GM19240 (cell line): ENCODE data around the gene PPIL6.

Experiments used
- DNase-seq: peaks from one replicate; pipeline ENCODE4 v3.0.0; 2011; ENCODE audit warnings: low spot score; ENCODE audit not compliant: insufficient read length

The PPIL6 gene

GRCh38 chr6:109363753-109364152, 76.7 kb downstream of the PPIL6 start:
- DNase-seq: no peak

DNA sequence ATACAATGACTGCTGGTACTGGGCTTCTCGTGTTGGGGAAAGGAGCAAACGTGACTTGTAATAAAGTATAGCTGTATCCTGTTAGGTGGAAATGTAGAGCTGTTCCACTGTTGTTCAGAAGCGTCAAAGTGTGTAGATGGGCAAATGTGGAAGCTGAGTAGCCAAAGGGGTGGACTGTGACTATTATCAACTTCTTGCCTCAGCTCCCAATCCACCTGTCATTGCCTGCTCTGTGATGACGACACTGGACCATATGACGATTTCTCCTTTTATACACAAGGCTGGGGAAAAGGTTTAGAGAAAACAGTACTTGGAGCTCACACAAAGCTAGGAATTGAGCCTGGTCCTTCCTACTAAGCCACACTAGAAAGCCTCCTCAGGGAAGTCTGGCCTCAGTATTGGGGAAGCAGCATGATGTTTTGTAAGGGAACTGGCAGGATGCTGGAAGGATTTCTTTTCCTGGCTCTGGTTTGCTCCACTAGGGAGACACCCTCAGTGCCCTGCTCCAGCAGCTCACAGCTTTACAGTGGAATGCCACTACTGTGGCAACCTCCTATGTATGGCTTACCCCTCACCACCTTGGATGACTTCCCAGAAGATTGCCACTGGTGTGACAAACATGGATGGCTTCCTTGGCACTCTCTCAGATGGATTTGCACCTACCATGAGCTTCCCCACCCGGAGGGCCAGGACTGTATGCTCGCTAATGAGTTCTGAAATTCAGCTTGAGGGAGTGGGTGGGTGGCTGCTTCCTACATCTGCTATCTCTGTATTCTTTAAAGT, 78.1 kb downstream of the PPIL6 start:
- no peak for DNase-seq

DNA sequence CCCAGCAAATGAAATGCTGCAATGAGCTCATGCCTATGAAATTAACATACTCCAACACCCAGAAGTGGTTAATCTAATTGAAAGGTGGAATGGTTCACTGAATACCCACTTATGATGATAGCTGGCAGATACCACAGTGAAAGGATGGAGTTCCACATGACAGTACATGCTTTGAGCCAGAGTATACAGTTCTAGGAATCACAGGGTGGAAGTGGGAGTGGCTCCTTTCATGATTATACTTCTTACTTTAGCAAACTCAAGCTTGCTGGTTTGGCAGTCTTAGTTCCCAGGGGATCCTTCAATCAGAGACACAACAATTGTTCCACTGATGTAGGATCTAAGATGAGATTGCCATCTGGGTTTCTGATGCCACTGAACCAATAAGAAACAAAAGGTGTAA, 79.6 kb downstream of the PPIL6 start:
- DNase-seq: no peak

DNA sequence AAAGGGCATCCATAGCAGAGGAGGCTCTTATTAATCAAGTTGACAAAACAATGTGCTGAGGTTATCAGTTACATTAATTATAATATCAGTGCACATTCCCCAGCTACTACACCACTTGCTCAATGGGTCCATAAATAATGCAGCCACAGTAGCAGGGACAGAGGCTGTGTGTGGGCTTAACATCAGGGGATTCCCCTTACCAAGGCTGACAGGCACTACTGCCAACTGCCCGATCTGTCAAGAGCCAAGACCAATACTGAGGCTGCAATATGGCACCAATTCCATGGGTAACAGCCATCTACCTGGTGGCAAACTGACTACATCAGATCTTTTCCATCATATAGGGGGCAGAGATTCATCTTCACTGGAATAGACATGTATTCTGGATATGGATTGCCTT, 80.1 kb downstream of the PPIL6 start:
- DNase-seq: no peak

- DNase-seq: no peak
Observed at GRCh38 chr6:109359248-109359647, 81.2 kb downstream of the PPIL6 start.

DNA sequence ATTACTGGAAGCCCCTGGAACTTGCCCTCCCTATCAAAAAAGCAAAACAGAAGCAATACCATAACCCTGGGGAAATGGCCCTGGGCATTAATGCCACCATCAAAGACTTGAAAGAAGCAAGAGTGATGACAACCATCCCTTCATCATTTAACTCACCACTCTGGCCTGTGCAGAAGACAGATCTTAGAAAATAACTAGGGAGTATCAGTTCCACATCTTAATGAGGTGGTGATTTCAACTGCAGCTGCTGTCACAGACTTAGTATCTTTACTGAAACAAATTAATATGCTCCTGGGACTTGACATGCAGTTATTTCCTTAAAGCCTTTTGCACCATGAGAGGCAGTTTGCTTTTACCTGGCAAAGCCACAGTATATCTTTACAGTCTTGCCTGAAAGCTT, 82.2 kb downstream of the PPIL6 start:
- DNase-seq: no peak

- no peak for DNase-seq
Observed at GRCh38 chr6:109356237-109356636, 84.2 kb downstream of the PPIL6 start.

DNA sequence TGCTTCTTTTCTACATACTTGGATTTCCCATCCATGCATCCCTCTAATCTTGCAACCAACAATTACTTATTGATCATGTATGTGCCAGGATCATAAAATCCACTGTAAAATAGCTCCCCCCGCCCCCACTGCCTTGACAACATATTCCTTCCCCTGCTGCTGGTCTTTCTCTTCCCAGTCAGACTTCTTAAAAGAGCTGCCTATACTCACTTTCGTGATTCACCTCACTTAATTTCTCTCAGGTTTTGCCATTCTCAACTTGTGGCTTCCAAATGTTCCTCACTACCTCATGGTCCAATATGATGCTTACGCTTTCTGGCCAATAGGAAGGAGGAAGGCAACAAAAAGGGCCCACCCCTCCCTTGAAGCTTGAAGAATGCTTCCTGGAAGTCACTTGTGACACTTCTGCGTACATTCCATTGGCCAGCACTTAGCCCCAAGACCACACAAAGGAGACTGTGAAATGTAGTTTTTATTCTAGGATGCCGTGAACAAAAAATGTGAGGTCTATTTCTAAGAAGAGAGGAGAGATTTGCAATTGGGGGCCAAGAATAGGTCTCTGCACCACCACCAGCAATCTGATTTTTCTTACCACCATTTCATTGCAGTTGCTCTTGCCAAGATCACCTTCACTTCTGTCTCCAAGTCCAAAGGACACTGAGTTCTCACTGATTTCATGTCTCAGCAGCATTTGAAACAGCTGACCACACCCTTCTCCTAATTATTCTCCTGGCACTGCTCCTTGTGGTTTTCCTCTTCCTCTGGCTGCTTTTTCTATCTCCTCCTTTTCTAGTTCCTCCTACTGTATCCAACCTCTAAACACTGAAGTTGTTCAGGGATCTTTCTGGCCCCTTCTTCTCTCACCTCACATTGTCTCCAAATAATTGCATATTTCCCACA, 88.9 kb downstream of the PPIL6 start:
- DNase-seq: no peak

GRCh38 chr6:109349419-109349987, 90.9 kb downstream of the PPIL6 start:
- no peak for DNase-seq

DNA sequence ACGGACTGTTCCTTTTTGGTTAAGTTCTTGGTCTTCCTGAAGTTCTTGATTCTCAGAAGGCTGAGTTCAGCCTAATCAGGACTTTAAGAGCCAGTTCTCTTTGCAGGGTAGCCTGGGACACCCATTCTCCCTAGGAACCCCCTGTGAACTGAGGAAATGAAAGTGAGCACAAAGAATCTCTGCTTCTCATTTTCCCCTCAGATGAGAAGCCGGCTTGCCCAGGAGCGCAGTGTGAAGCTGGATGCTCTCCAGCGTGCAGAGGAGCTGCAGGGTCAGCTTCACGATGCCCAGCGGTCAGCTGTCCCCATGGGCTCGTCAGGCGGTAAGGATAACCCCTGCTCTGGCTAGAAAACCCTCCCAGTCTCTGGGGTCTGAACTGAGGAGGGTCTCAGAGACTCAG, 92.2 kb downstream of the PPIL6 start:
- no peak for DNase-seq

- no peak for DNase-seq
Observed at GRCh38 chr6:109347779-109348178, 92.6 kb downstream of the PPIL6 start.

DNA sequence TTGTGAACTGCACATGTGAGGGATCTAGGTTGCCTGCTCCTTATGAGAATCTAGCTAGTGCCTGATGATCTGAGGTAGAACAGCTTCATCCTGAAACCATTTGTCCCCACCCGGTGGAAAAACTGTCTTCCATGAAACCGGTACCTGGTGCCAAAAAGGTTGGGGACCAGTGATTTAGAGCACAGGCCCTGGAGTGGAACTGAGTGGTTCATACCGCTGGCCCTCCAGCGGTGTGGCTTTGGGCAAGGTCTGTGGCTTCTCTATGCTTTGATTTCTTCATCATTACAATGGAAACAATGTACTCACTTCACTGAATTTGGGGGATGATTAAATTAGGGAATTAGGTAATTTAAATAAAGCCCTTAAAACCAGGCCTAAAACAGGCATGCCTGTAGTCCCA, 94.4 kb downstream of the PPIL6 start:
- no peak for DNase-seq

GRCh38 chr6:109344226-109344625, 96.2 kb downstream of the PPIL6 start:
- no peak for DNase-seq

DNA sequence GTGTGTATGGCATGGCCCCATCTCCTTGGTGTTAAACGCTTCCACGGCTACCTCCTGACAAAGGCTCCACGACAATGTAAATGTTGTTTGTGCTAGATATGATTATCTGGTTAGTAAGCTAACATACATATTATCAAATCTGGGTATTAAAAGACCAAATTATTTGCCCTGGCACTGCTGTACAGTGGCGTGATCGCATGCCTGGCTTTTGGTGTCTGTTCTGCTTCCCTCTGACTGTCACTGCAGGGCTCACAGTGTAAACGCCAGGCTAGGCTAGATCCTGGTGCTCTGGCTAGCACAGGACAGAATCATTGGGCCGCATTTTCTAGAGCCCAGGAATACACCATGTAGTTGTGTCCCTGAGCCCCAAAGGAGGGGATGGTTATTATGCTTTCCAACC, 96.9 kb downstream of the PPIL6 start:
- DNase-seq: no peak

DNA sequence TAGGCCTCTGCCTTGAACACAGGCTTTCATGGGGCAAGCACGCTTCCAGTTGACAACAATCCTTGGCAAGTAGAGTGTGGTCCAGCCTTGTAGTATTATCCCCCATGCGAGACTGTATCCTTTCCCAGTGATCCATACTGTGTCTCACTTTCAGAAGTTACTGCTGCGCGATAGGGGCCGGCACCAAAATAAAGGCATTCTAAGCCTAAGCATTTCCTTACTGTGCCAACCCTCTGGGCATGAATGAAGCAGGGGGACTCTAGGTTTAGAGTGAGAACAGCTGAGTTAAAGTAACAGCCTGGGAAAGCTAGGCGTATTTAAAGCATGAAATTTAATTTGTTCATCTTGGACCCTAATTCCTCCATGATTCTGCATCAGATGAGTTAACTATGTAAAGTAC, 97.5 kb downstream of the PPIL6 start:
- no peak for DNase-seq

GRCh38 chr6:109342506-109342905, 97.9 kb downstream of the PPIL6 start:
- DNase-seq: no peak

DNA sequence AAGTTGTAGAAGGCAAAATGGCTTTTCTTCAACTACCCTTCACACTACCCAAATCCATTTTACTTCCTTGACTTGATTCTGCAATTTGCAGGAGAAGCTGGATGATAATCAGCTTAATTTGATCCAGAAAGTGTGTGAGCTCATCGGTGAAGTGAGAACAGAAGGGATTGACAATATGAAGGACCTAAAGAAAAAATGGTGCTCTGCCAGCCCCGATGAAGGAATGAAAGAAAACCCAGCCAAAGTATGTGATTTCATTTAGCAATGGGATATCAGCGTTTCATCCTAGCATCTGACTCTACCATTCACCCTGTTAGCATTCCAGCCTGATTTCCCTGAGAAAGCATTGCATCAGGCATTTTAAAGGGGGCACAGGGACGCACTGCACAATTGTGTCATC, 99.6 kb downstream of the PPIL6 start:
- DNase-seq: no peak
